WTC11 (cell line): ENCODE measurements around the gene SLC12A2. TPM values are rescaled to one million over a fixed set of nuclear protein-coding genes. Genes with fewer than 3 reads are reported as not detected.

Experiments used
- ATAC-seq: fragments of 200-7000 bp; cut with Tn5 transposase; 2 replicates; pipeline ENCODE4 v1.10.0; 2021; ENCODE audit warnings: mild to moderate bottlenecking, moderate library complexity
- CTCF ChIA-PET: fragments of 300-600 bp; sonication (Branson Sonifier 250); formaldehyde crosslinking; loops from one replicate; lab custom pipeline; 2021; ENCODE audit warnings: antibody characterized with exemption; lab: Charles Lee
- POLR2A ChIA-PET: fragments of 350-600 bp; sonication (Branson Sonifier 250); formaldehyde crosslinking; loops from one replicate; lab custom pipeline; 2021; ENCODE audit warnings: antibody characterized with exemption; lab: Charles Lee
- DNase-seq: peaks from one replicate; pipeline ENCODE4 v3.0.0; 2021; ENCODE audit warnings: low spot score
- H3K27ac Mint-ChIP-seq: 2 replicates; pipeline ENCODE4 v1.8.0; 2021; ENCODE audit warnings: mixed read lengths
- H3K27me3 Mint-ChIP-seq: 2 replicates; pipeline ENCODE4 v1.8.0; 2021; ENCODE audit warnings: low read depth, mild to moderate bottlenecking, moderate library complexity, mixed read lengths
- H3K36me3 Mint-ChIP-seq: 2 replicates; pipeline ENCODE4 v1.8.0; 2021; ENCODE audit warnings: mixed read lengths
- H3K4me1 Mint-ChIP-seq: 2 replicates; pipeline ENCODE4 v1.8.0; 2022; ENCODE audit warnings: mixed read lengths
- H3K4me3 Mint-ChIP-seq: 2 replicates; pipeline ENCODE4 v1.8.0; 2021; ENCODE audit warnings: mild to moderate bottlenecking, moderate library complexity, mixed read lengths
- H3K9me3 Mint-ChIP-seq: 2 replicates; pipeline ENCODE4 v1.8.0; 2021; ENCODE audit warnings: mixed read lengths
- FOXJ3 ChIP-seq: sonication (generic); formaldehyde crosslinking; IDR thresholded peaks from 2 replicates; pipeline ENCODE4 v1.9.0; 2021; ENCODE audit warnings: missing genetic modification reagents, mild to moderate bottlenecking, borderline replicate concordance
- MXD4 ChIP-seq: fragments of 250-450 bp; sonication (Bioruptor Pico); IDR thresholded peaks from 2 replicates; pipeline ENCODE4 v1.8.0; 2021; ENCODE audit warnings: mild to moderate bottlenecking, moderate library complexity, borderline replicate concordance
- NFATC4 ChIP-seq: fragments of 250-450 bp; sonication (Bioruptor Pico); IDR thresholded peaks from 2 replicates; pipeline ENCODE4 v1.9.0; 2021; ENCODE audit warnings: mild to moderate bottlenecking
- NR3C1 ChIP-seq: sonication (generic); formaldehyde crosslinking; conservative IDR thresholded peaks from 2 replicates; pipeline ENCODE4 v1.8.1; 2023; ENCODE audit warnings: low read depth, mild to moderate bottlenecking, missing genetic modification reagents
- ZNF232 ChIP-seq: sonication (generic); formaldehyde crosslinking; IDR thresholded peaks from 2 replicates; pipeline ENCODE4 v1.8.0; 2022; ENCODE audit warnings: mild to moderate bottlenecking, missing genetic modification reagents
- ZNF263 ChIP-seq: sonication (generic); formaldehyde crosslinking; IDR thresholded peaks from 2 replicates; pipeline ENCODE4 v1.8.1; 2022; ENCODE audit warnings: low read depth, mild to moderate bottlenecking, moderate library complexity, missing genetic modification reagents
- ZNF423 ChIP-seq: fragments of 250-450 bp; sonication (Bioruptor Pico); IDR thresholded peaks from 2 replicates; pipeline ENCODE4 v2.1.2; 2022; ENCODE audit warnings: mild to moderate bottlenecking, moderate library complexity
- total RNA-seq: library from RNA; stranded (reverse); gene quantifications from 3 replicates; pipeline ENCODE4 v1.2.3, GENCODE V29; 2021
- TF ChIP-seq, protein P1 (sequence below): sonication (generic); formaldehyde crosslinking; conservative IDR thresholded peaks from 2 replicates; pipeline ENCODE4 v1.8.1; 2022; ENCODE audit warnings: mild to moderate bottlenecking, missing genetic modification reagents
- TF ChIP-seq, protein P2 (sequence below): fragments of 250-450 bp; sonication (Bioruptor Pico); IDR thresholded peaks from 2 replicates; pipeline ENCODE4 v1.8.0; 2021; ENCODE audit warnings: mild to moderate bottlenecking
- TF ChIP-seq, protein P3 (sequence below): sonication (generic); formaldehyde crosslinking; IDR thresholded peaks from 2 replicates; pipeline ENCODE4 v1.8.1; 2023; ENCODE audit warnings: mild to moderate bottlenecking, moderate library complexity, missing genetic modification reagents
- TF ChIP-seq, protein P4 (sequence below): fragments of 250-450 bp; sonication (Bioruptor Pico); IDR thresholded peaks from 2 replicates; pipeline ENCODE4 v2.1.2; 2022; ENCODE audit warnings: mild to moderate bottlenecking, moderate library complexity
- TF ChIP-seq, protein P5 (sequence below): fragments of 250-450 bp; sonication (Bioruptor Pico); conservative IDR thresholded peaks from 2 replicates; pipeline ENCODE4 v1.9.0; 2021; ENCODE audit warnings: mild to moderate bottlenecking
- TF ChIP-seq, protein P6 (sequence below): sonication (generic); formaldehyde crosslinking; IDR thresholded peaks from 2 replicates; pipeline ENCODE4 v1.8.0; 2023; ENCODE audit warnings: missing genetic modification reagents

Gene SLC12A2
- total RNA-seq, 1 experiment from 2014 or later = 8.4 TPM

DNA sequence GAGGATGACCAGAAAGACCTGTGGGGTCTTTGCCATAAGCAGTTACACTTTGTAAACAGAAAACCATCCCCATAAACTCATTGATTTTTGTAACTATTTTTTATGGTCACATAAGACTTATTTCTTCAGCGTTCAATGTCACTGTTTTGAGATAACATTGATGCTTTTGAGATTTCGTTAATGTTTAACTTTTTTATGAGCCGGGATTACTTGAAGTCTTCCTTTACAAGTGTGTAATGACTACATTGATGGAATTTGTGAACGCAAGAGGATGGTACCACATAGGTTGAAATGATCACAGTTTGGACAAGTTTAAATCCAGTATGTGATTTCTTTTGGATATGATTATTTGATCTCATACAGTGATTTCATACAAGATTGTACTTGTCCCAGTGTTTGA is 1.8 kb downstream of the SLC12A2 start:
- no peaks in the 10 kb centered on the region for H3K36me3 Mint-ChIP-seq
- no peak for DNase-seq
- no peak for ATAC-seq
- H3K9me3 Mint-ChIP-seq = no peaks in the 10 kb centered on the region
- H3K4me3 Mint-ChIP-seq = peak overlapping the region; percentile 84
- no peak for TF ChIP-seq ZNF232
- TF ChIP-seq, protein P1, sequence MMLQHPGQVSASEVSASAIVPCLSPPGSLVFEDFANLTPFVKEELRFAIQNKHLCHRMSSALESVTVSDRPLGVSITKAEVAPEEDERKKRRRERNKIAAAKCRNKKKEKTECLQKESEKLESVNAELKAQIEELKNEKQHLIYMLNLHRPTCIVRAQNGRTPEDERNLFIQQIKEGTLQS (CRISPR knock-in tag) = no peak
- TF ChIP-seq ZNF263 (CRISPR knock-in tag) = no peak
- H3K27ac Mint-ChIP-seq = no peak overlapping the region
- CTCF ChIA-PET = no interaction called here
- POLR2A ChIA-PET = no interaction called here
- H3K4me1 Mint-ChIP-seq = peaks cover 21% of the 10 kb centered on the region
- peaks cover 54% of the 10 kb centered on the region for H3K27me3 Mint-ChIP-seq

DNA sequence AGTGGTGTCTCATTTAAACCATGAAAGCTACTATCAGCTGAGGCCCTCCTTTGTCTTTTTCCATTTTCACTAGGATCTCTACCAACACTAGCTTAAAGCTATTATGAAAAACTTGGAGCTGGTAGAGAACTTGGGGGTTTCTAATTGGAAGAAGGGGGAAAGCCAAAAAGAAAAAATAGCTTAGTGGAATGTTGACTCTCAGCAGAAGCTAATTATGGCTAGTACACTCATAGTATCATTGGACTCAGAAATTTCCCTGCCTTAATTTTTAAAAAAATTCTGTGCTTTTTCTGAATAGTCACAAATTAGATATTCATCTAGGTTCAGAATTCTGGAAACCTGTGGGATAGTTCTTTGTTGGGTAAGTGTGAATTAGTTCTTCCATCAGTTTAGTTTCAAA is 8.0 kb downstream of the SLC12A2 start:
- ATAC-seq (no peak), DNase-seq (no peak)
- POLR2A ChIA-PET = no interaction called here
- Mint-ChIP-seq H3K4me1 (peaks cover 25% of the 10 kb centered on the region), H3K4me3 (no peak overlapping the region), H3K9me3 (peaks cover 6% of the 10 kb centered on the region), H3K27me3 (peaks cover 7% of the 10 kb centered on the region), H3K27ac (no peak overlapping the region), H3K36me3 (peaks cover under 1% of the 10 kb centered on the region)
- TF ChIP-seq ZNF423 (CRISPR knock-in tag) = no peak
- TF ChIP-seq, protein P2, sequence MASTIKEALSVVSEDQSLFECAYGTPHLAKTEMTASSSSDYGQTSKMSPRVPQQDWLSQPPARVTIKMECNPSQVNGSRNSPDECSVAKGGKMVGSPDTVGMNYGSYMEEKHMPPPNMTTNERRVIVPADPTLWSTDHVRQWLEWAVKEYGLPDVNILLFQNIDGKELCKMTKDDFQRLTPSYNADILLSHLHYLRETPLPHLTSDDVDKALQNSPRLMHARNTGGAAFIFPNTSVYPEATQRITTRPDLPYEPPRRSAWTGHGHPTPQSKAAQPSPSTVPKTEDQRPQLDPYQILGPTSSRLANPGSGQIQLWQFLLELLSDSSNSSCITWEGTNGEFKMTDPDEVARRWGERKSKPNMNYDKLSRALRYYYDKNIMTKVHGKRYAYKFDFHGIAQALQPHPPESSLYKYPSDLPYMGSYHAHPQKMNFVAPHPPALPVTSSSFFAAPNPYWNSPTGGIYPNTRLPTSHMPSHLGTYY (CRISPR knock-in tag) = no peak
- no peak for TF ChIP-seq MXD4 (CRISPR knock-in tag)
- no peak for TF ChIP-seq NR3C1
- no peak for TF ChIP-seq FOXJ3 (CRISPR knock-in tag)
- TF ChIP-seq, protein P3, sequence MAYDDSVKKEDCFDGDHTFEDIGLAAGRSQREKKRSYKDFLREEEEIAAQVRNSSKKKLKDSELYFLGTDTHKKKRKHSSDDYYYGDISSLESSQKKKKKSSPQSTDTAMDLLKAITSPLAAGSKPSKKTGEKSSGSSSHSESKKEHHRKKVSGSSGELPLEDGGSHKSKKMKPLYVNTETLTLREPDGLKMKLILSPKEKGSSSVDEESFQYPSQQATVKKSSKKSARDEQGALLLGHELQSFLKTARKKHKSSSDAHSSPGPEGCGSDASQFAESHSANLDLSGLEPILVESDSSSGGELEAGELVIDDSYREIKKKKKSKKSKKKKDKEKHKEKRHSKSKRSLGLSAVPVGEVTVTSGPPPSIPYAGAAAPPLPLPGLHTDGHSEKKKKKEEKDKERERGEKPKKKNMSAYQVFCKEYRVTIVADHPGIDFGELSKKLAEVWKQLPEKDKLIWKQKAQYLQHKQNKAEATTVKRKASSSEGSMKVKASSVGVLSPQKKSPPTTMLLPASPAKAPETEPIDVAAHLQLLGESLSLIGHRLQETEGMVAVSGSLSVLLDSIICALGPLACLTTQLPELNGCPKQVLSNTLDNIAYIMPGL (CRISPR knock-in tag) = no peak
- TF ChIP-seq, protein P4, sequence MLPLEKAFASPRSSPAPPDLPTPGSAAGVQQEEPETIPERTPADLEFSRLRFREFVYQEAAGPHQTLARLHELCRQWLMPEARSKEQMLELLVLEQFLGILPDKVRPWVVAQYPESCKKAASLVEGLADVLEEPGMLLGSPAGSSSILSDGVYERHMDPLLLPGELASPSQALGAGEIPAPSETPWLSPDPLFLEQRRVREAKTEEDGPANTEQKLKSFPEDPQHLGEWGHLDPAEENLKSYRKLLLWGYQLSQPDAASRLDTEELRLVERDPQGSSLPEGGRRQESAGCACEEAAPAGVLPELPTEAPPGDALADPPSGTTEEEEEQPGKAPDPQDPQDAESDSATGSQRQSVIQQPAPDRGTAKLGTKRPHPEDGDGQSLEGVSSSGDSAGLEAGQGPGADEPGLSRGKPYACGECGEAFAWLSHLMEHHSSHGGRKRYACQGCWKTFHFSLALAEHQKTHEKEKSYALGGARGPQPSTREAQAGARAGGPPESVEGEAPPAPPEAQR = no peak
- TF ChIP-seq, protein P5, sequence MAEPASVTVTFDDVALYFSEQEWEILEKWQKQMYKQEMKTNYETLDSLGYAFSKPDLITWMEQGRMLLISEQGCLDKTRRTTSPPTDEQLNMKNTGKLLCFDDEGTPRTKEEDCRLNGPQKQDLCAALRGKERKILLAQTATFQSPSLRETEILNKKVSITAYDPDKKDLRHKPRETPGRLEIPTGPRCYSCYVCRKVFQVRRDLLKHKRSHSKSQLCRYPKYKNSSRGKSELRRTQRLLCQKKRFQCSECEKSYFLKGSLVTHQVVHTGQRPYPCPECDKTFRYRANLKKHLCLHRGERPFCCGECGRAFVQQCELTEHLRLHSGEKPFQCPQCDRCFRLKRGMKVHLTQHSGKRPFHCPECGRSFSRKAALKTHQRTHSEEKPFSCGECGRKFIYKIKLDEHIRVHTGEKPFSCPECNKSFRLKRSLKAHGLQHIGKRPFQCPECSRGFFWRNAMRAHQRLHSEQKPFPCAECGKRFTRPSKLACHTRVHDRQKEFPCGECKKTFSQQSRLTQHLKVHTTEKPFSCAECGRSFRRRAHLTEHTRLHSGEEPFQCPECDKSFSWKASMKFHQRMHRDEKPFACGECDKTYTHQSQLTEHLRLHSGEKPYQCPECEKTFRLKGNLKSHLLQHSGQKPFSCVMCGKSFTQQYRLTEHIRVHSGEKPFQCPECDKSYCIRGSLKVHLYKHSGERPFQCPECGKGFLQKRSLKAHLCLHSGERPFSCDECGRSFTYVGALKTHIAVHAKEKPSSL (CRISPR knock-in tag) = no peak
- CTCF ChIA-PET = interaction anchor here (0.9 kb wide), 1 partner anchor 213 kb away, joined by 3 read pairs; no protein-coding TSS in a partner anchor

DNA sequence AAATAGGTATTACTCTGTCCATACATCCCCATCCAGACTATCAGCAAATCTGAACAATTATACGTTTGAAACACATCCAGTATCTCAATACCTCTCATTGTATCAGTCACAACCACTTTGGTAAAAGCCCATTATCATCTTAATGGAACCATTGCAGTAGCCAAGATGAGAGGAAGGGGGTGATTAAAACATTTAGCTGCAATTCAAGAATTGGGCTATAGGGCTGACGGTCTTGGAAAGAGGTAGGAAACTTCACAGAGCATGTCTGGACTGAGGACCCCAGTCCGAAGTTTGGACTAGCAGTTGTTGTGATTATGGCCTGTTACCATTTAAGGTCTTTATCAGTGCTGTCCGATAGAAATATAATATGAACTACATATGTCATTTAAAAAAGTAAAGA is 8.6 kb downstream of the SLC12A2 start:
- Mint-ChIP-seq H3K4me3 (no peak overlapping the region), H3K27ac (no peak overlapping the region), H3K27me3 (peaks cover 6% of the 10 kb centered on the region; the same call in 1 of the 2 replicates), H3K4me1 (peaks cover 25% of the 10 kb centered on the region), H3K36me3 (peaks cover 5% of the 10 kb centered on the region), H3K9me3 (peaks cover 10% of the 10 kb centered on the region)
- TF ChIP-seq, protein P6, sequence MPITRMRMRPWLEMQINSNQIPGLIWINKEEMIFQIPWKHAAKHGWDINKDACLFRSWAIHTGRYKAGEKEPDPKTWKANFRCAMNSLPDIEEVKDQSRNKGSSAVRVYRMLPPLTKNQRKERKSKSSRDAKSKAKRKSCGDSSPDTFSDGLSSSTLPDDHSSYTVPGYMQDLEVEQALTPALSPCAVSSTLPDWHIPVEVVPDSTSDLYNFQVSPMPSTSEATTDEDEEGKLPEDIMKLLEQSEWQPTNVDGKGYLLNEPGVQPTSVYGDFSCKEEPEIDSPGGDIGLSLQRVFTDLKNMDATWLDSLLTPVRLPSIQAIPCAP (CRISPR knock-in tag) = no peak
- no peak for TF ChIP-seq NFATC4 (CRISPR knock-in tag)
- DNase-seq (no peak), ATAC-seq (peak; percentile 72)
- ChIA-PET CTCF (interaction anchor here (0.9 to 1.1 kb wide), 2 partner anchors 8 to 214 kb away, joined by 3 to 5 read pairs; partner anchors contain the start of gene SLC12A2), POLR2A (no interaction called here)
